Measurements from ENCODE around the gene TLE3.

Gene TLE3

GRCh38 chr15:70051948-70052633, 45.6 kb downstream of the TLE3 start:
- Histone ChIP-seq H3K36me3 (ENCODE audit: insufficient read depth, low read length) (peaks cover 14% of the 10 kb centered on the region), H3K9ac (ENCODE audit: low read depth, low read length) (no peak overlapping the region), H3K9me3 (ENCODE audit: control insufficient read depth, insufficient read depth, low read length) (no peaks in the 10 kb centered on the region), H3K4me1 (ENCODE audit: insufficient read depth, low read length) (no peaks in the 10 kb centered on the region)

GRCh38 chr15:70050970-70051369, 46.7 kb downstream of the TLE3 start:
- Histone ChIP-seq H3K4me1 (ENCODE audit: insufficient read depth, low read length) (no peaks in the 10 kb centered on the region), H3K9ac (ENCODE audit: low read depth, low read length) (no peak overlapping the region), H3K36me3 (ENCODE audit: insufficient read depth, low read length) (peaks cover 14% of the 10 kb centered on the region), H3K9me3 (ENCODE audit: control insufficient read depth, insufficient read depth, low read length) (no peaks in the 10 kb centered on the region)

- Histone ChIP-seq H3K4me1 (ENCODE audit: insufficient read depth, low read length) (no peaks in the 10 kb centered on the region), H3K9me3 (ENCODE audit: control insufficient read depth, insufficient read depth, low read length) (no peaks in the 10 kb centered on the region), H3K9ac (ENCODE audit: low read depth, low read length) (no peak overlapping the region), H3K36me3 (ENCODE audit: insufficient read depth, low read length) (peaks cover 14% of the 10 kb centered on the region)
Measured at GRCh38 chr15:70050441-70050840, 47.3 kb downstream of the TLE3 start.

- Histone ChIP-seq H3K4me1 (ENCODE audit: insufficient read depth, low read length) (no peaks in the 10 kb centered on the region), H3K9ac (ENCODE audit: low read depth, low read length) (no peak overlapping the region), H3K9me3 (ENCODE audit: control insufficient read depth, insufficient read depth, low read length) (no peaks in the 10 kb centered on the region), H3K36me3 (ENCODE audit: insufficient read depth, low read length) (peaks cover 14% of the 10 kb centered on the region)
Measured at GRCh38 chr15:70049701-70050301, 47.9 kb downstream of the TLE3 start.

GRCh38 chr15:70048578-70049514, 48.9 kb downstream of the TLE3 start:
- Histone ChIP-seq H3K9ac (ENCODE audit: low read depth, low read length) (no peak overlapping the region), H3K4me1 (ENCODE audit: insufficient read depth, low read length) (no peaks in the 10 kb centered on the region), H3K9me3 (ENCODE audit: control insufficient read depth, insufficient read depth, low read length) (no peaks in the 10 kb centered on the region), H3K36me3 (ENCODE audit: insufficient read depth, low read length) (peaks cover 14% of the 10 kb centered on the region)

GRCh38 chr15:70048198-70048565, 49.5 kb downstream of the TLE3 start:
- Histone ChIP-seq H3K9me3 (ENCODE audit: control insufficient read depth, insufficient read depth, low read length) (no peaks in the 10 kb centered on the region), H3K36me3 (ENCODE audit: insufficient read depth, low read length) (peaks cover 14% of the 10 kb centered on the region), H3K9ac (ENCODE audit: low read depth, low read length) (no peak overlapping the region), H3K4me1 (ENCODE audit: insufficient read depth, low read length) (no peaks in the 10 kb centered on the region)

GRCh38 chr15:70047386-70048197, 50.1 kb downstream of the TLE3 start:
- H3K4me1 ChIP-seq (ENCODE audit: insufficient read depth, low read length) = no peaks in the 10 kb centered on the region
- no peak overlapping the region for H3K9ac ChIP-seq (ENCODE audit: low read depth, low read length)
- H3K36me3 ChIP-seq (ENCODE audit: insufficient read depth, low read length) = peaks cover 14% of the 10 kb centered on the region
- H3K9me3 ChIP-seq (ENCODE audit: control insufficient read depth, insufficient read depth, low read length) = no peaks in the 10 kb centered on the region

GRCh38 chr15:70046679-70047369, 50.9 kb downstream of the TLE3 start:
- Histone ChIP-seq H3K9me3 (ENCODE audit: control insufficient read depth, insufficient read depth, low read length) (no peaks in the 10 kb centered on the region), H3K9ac (ENCODE audit: low read depth, low read length) (no peak overlapping the region), H3K36me3 (ENCODE audit: insufficient read depth, low read length) (peaks cover 12% of the 10 kb centered on the region), H3K4me1 (ENCODE audit: insufficient read depth, low read length) (no peaks in the 10 kb centered on the region)

GRCh38 chr15:70045045-70045444, 52.7 kb downstream of the TLE3 start:
- H3K36me3 ChIP-seq (ENCODE audit: insufficient read depth, low read length) = no peaks in the 10 kb centered on the region; the same call in 1 of the 2 replicates
- H3K9ac ChIP-seq (ENCODE audit: low read depth, low read length) = no peak overlapping the region
- no peaks in the 10 kb centered on the region for H3K4me1 ChIP-seq (ENCODE audit: insufficient read depth, low read length)
- H3K9me3 ChIP-seq (ENCODE audit: control insufficient read depth, insufficient read depth, low read length) = no peaks in the 10 kb centered on the region

GRCh38 chr15:70044168-70044567, 53.5 kb downstream of the TLE3 start:
- Histone ChIP-seq H3K36me3 (ENCODE audit: insufficient read depth, low read length) (no peaks in the 10 kb centered on the region), H3K4me1 (ENCODE audit: insufficient read depth, low read length) (no peaks in the 10 kb centered on the region), H3K9me3 (ENCODE audit: control insufficient read depth, insufficient read depth, low read length) (no peaks in the 10 kb centered on the region), H3K9ac (ENCODE audit: low read depth, low read length) (no peak overlapping the region)

GRCh38 chr15:70043590-70043989, 54.1 kb downstream of the TLE3 start:
- H3K9ac ChIP-seq (ENCODE audit: low read depth, low read length) = no peak overlapping the region
- no peaks in the 10 kb centered on the region for H3K9me3 ChIP-seq (ENCODE audit: control insufficient read depth, insufficient read depth, low read length)
- no peaks in the 10 kb centered on the region for H3K4me1 ChIP-seq (ENCODE audit: insufficient read depth, low read length)
- no peaks in the 10 kb centered on the region for H3K36me3 ChIP-seq (ENCODE audit: insufficient read depth, low read length)

- H3K9me3 ChIP-seq (ENCODE audit: control insufficient read depth, insufficient read depth, low read length) = no peaks in the 10 kb centered on the region
- no peak overlapping the region for H3K9ac ChIP-seq (ENCODE audit: low read depth, low read length)
- no peaks in the 10 kb centered on the region for H3K36me3 ChIP-seq (ENCODE audit: insufficient read depth, low read length)
- no peaks in the 10 kb centered on the region for H3K4me1 ChIP-seq (ENCODE audit: insufficient read depth, low read length)
Measured at GRCh38 chr15:70042553-70043214, 55.0 kb downstream of the TLE3 start.

- Histone ChIP-seq H3K36me3 (ENCODE audit: insufficient read depth, low read length) (no peaks in the 10 kb centered on the region), H3K9ac (ENCODE audit: low read depth, low read length) (no peak overlapping the region), H3K4me1 (ENCODE audit: insufficient read depth, low read length) (0 out of 2 replicates have a peak, but pooled peaks cover 6% of the 10 kb centered on the region), H3K9me3 (ENCODE audit: control insufficient read depth, insufficient read depth, low read length) (no peaks in the 10 kb centered on the region)
Measured at GRCh38 chr15:70039917-70040316, 57.8 kb downstream of the TLE3 start.
